NCI-H1092 treated with DMSO at 0.1 percent for 48 hours (cell line): ENCODE results near the gene HERC6.
"Not testable (repeated sequence)": the region's sequence is repeated elsewhere in the genome, so short reads cannot be mapped to it uniquely, and the experiment has no call there.

Experiments
- DNase-seq: peaks from one replicate; lab custom pipeline; 2025; lab: John Stamatoyannopoulos, UW

The HERC6 gene

DNA sequence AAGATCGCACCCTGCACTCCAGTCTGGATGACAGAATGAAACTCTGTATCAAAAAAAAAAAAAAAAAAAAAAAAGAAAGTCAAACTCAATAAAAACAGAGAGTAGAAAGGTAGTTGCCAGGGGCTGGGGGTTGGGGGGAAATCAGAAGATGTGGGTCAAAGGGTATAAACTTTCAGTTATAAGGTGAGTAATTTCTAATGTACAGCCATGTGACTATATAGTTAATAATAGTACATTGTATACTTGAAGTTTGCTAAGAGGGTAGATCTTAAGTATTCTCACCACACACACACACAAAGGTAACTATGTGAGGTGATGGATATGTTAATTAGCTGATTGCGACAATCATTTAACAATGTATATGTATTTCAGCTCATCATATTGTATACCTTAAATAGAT lies 11.5 kb downstream of the HERC6 start:
- DNase-seq = no peak

DNA sequence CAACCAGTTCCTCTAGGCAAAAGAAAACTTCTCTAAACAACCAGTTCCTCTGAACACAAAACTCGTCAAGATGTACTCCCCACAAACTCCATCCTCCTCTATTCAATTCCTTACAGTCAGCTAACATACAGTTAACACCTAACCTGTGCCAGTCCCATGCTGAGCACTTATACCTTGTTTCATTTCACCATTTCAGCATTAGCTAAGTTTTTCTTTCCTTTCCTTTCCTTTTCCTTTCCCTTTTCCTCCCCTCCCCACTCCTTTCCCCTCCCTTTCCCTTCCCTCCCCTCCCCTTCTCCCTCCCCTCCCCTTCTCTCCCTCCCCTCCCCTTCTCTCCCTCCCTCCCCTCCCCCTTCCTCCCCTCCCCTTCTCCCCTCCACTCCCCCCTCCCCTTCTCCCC lies 13.1 kb downstream of the HERC6 start:
- no peak for DNase-seq

DNA sequence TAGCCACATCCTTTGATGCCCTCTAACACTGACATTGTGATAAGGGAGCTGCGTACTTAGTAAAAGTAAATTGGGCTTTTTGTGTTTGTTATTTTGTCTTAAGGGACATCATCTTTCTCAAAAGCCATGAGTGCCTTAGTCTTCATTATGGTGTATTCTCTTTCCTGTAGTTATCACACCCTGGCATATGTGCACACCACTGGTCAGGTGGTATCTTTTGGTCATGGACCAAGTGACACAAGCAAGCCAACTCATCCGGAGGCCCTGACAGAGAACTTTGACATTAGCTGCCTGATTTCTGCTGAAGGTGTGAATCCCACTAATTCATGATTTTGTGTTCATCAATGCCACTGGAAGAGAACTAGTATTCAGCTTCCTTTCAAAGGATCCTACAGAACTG lies 18.0 kb downstream of the HERC6 start:
- DNase-seq = no peak

DNA sequence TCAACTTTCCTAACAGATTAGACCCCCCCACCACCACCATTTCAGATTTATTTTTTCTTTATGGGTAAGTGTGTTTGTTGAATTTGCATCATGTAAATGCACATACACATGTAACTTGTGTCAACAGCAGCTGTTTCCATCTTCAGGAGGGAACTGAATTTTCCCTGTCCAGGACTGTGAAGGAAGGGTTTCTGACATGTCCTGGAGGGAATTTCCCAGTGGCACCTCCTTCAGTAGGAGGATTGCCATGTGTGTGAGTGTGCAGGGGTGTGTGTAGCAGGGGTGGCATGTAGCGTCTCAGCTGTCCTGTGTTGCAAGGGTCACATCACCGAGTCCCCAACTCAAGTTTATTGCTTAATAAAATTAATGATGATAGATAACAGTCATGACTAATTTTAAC lies 19.7 kb downstream of the HERC6 start:
- no peak for DNase-seq

DNA sequence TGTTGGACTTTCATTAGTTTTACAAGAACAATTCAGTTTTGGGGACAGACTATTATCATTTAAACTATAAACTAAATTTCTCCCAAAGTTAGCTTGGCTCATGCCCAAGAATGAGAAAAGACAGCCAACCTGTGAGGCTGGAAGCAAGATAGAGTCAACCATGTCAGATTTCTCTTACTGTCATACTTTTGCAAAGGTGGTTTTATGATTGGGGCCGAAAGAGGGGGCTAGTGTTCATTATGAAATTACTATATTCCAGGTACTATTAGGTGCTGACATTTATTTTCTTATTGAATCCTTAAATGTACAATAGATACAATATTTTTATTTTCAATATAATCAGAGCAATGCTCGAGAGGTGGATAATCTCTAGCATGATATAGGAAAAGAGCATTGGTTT lies 30.6 kb downstream of the HERC6 start:
- DNase-seq = no peak

DNA sequence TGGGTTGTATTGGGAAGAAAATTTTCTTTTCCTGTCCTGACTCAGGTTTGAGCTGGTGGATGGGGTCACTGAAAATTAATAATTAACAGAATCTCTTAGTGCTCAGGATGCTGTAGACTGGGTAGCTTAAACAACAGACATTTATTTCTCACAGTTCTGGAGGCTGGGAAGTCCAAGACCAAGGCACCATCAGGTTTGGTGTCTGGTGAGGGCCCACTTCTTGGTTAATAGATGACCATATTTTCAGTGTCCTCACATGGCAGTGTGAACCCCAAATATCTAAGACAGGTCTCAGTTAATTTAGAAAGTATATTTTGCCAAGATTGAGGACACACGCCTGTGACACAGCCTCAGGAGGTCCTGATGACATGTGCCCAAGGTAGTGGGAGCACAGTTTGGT lies 31.1 kb downstream of the HERC6 start:
- no peak for DNase-seq

DNA sequence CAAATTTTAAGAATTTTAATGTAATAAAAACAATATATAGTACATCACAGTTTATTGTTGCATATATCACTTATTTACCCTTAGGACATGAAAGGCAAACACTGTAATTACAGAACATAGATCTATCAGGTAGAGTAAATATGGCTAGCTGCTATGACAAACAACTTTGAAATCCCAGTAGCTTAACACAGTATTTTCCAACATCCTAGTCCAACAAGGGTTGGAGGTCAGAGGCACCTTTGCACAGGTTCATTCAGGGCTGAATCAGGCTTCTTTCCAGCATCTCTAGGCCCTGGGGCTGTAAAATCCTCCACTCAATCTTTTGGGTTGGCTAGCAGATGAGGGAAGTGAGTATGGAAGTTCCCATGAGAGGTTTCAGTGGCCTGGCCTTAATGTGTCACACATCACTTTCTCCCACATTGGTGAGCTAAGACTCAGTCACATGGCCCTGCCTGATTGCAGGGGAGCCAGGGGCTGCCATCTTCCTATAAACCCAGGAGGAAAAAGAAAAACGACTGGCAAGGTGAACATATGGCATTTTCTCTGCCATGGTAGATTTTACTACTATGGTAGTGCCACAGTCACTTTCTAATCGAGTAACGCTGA lies 32.9 kb downstream of the HERC6 start:
- DNase-seq = no peak

DNA sequence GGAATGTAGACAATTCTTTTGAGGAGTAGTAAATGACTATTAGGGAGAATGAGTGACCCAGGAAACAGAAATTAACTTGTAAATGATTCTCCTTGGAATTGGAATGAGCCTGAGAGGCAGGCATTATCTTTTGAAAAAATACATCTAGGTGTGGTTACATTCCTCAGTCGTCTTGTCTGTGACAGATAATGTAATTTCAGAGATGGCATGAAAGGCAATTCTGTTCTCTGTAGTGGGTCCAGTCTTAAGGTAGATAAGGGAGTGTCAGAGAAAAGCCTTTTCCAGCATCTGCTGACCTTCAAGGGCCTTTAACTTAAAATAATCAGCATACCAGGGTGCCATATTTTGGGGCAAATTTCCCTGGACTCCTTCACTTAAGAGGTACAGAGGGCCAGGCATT lies 35.1 kb downstream of the HERC6 start:
- no peak for DNase-seq

DNA sequence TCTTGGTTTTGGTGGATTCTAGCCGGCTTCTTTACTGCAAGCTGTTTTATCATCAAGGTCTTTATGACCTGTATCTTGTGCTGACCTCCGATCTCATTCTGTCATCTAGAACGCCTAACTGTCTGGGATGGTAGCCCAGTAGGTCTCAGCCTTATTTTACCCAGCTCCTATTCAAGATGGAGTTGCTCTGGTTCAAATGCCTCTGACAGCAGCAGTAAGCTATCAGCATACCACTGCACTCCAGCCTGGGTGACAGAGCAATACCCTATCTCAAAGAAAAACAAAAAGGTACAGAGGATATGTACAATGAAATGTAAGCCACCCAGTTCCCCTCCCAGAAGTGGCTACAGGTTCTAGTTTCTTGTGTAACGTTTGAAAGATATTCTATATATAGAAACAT lies 36.1 kb downstream of the HERC6 start:
- no peak for DNase-seq

DNA sequence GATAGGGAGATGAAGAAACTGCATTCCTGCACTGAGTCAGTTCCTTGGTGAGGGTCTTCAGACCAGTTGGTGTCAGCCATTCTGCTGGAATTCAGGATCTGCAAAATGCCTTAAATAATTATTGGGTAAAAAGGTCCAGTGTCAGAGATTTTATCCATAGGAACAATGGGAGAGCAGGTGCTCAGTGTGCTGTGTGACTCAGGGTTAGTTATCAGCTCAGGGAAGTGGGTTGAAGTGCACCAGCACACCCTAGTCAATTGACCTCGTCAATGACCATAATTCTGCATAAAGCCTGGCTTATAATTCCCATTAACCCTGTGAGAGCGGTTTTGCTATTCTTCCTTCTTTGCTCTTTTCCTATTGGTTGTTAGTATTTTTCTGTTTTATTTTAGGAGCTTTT lies 37.3 kb downstream of the HERC6 start:
- no peak for DNase-seq

DNA sequence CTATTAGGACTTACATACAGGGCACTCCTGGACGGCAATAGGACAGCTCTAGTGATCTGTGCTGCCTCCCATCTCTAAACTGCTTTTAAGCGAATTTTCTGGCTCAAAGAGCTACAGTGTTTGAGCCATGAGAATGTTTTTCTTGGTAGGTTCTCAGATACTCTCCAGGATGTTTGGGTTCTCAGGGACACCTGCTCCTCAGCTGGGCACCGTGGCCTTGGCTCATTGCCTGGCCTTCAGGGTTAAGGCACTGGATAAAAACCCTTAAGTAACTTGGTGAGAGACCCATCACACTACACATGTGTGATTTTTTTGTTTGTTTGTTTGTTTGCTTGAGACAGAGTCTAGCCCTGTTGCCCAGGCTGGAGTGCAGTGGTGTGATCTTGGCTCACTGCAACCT lies 39.8 kb downstream of the HERC6 start:
- DNase-seq = no peak

DNA sequence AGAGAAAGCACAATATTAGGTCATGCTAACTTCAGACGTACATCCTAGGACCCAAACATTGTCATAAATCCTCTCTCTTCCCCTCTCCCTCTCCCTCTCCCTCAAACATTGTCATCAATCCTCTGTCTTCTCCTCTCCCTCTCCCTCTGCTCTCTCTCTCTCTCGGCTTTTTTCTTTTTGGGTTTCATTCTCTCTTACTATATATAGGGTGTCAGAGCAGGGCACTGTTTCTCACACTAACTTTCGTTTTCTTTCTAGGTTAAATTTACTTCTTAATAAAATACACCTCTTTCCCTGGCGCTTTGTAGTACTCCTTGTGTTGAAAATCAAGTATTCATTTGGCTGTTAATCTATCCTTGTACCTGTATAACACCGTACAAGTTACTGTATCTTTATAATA lies 41.2 kb downstream of the HERC6 start:
- DNase-seq = no peak

DNA sequence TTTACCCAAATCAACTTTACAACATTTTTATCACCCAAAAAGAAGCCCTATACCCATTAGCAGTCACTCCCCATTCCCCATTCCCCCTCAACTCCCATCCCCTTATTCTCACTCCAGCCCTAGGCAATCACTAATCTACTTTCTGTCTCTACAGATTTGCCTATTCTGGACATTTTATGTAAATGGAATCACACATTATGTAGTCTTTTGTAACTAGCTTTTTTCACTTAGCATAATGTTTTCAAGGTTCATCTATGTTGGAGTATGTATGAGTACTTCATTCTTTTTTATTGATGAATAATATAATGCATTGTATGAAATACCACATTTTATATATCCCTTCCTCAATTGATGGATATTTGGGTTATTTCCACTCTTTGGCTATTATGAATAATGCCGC lies 42.2 kb downstream of the HERC6 start:
- DNase-seq = no peak

DNA sequence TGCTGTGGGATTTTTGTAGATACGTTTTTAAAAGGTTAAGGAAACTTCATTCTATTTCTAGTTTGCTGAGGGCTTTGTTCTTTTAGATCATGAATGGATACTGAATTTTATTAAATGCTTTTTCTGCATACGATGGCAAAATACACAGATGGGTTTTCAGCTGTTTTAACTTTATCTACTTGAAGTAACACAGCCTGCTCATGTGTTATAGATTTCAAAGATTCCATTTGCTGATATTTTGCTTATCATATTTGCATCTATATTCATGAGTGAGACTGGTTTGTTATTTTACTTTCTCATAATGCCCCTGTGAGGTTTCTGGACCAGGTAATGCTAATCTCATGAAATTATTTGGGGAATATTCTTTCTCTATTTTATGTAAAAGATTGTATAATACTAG lies 43.8 kb downstream of the HERC6 start:
- DNase-seq = no peak

DNA sequence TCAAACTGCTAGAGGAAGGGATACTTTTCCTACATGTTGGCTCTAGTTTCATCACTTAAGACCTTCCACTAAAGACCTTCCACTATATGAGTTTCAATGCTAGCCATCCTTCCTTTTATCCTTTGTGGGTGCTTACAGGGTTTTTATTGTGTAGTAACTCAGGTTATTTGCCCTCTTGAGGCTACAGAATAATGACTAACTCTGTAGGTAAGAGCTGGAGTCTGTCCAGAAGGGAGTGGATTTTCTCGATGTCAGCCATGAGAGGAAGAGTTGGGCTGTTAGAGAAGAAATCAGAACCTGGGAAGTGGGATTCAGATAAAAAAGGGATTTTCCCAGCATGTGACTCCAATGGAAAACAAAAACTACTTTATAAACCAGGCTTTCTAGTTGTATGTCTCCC lies 50.7 kb downstream of the HERC6 start:
- DNase-seq = no peak

DNA sequence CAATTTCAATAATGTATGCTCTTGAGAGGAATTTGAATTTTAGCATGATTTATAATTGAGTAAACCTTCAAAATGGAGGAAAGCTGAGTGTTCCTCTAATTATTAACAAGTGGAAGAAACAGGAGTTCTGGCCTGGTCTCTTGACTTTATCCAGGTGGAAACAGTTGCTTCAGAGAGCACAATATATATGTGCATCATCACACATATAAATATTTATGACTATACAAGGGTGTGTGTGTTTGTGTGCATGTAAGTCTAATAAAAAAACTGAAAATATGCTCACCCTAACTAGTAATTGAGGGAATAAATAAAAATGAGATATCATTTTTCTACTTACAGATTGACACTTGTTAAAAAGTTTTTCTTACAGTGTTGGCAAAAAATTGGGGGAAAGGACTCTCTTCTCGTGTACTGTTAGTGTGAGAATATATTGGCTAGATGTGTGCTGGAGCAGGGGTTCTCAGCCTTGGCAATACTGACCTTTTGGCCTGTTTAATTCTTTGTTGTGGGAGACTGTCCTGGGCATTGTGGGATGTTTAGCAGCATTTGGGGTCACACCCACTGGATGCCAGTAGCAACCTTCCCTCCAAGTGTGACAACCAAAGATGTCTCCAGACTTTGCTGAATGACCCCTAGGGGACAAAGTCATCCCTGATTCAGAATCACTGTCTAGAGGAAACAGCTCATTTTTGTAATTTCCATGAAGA lies 57.5 kb downstream of the HERC6 start:
- no peak for DNase-seq

DNA sequence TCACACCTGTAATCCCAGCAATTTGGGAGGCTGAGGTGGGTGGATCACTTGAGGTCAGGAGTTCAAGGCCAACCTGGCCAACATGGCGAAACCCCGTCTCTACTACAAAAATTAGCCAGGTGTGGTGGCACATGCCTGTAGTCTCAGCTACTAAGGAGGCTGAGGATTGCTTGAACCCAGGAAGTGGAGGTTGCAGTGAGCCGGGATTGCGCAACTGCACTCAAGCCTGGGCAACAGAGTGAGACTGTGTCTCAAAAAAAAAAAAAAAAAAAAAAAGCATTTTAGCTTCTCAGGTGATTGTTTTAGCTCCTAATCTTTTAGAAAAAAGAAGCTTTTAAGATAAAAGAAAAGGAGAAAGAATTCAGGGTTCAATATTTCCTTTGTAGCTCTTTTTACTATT lies 59.2 kb downstream of the HERC6 start:
- DNase-seq = not testable (repeated sequence)

DNA sequence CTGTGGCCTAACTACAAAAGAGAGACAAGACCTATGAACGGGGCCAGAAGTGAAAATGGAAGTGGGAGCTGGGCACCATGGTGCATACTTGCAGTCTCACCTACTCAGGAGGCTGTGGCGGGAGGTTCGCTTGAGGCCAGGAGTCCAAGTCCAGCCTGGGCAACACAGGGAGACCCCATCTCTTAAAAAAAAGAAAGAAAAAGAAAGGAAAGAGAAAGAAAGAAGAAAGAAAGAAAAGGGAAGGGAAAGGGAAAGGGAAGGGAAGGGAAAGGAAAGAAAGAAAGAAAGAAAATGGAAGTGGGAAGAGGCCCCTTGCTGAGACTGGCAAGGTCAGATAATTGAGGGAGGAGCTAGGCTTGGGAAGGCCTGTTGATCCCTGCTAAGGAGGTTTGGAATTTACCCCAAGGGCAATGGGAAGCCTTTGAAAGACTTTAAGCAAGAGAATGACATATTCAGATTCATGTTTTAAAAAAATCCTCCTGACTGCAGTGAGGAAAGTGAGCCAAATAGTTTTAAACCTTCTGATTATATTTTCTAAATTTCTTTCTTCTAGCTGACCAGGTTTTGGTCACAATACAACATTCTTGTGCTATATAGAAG lies 60.6 kb downstream of the HERC6 start:
- DNase-seq = no peak

DNA sequence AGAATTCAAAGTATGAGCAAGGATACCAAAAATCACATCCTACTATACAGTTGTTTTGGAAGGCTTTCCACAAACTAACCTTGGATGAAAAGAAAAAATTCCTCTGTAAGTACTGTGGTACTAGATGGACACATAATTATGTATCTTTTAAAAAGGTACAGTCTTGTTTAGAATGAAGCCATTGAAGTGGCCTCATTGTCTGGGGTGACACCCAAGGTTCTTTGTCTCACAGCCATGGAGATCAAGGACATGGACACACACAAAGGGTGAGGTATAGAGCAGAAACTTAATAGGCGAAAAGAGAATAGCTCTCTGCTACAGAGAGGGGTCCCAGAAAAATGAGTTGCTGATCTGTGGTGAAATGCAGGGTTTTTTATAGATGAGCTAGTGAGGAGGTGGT lies 61.5 kb downstream of the HERC6 start:
- no peak for DNase-seq

DNA sequence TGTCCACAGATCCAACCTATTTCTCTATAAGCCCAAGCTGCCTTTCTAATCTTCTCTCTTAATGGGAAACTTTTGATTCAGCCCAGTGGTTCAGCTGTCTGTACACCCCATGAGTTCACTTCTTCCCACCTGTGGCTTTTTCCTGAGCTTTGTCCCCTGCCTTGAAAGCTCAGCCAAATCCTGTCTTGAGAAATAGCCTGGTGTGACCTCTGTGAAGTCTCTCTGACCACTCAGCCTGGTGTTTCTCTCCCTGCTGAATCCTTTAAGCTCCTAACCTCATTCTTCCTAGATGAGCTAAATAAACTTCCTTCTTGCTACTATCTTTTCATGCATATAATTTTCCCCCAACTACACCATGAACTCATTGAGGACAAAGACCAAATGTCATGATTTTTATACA lies 63.0 kb downstream of the HERC6 start:
- no peak for DNase-seq

DNA sequence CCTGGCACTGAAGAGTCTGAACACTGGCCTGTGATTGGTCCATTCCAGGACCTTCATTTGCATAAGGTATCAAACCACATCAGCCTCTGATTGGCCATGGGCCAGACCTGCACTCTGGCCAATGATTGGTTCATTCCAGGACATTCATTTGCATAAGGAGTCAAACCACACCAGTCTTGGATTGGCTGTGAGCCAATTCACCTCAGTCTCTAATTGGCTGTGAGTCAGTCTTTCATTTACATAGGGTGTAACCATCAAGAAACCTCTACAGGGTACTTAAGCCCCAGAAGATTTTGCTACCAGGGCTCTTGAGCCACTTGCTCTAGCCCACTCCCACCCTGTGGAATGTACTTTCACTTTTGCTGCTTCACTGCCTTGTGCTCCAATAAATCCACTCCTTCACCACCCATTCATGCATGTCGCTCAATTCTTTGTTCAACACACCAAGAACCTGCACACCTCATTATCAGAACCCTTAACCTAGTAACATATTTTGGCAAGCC lies 64.1 kb downstream of the HERC6 start:
- no peak for DNase-seq

DNA sequence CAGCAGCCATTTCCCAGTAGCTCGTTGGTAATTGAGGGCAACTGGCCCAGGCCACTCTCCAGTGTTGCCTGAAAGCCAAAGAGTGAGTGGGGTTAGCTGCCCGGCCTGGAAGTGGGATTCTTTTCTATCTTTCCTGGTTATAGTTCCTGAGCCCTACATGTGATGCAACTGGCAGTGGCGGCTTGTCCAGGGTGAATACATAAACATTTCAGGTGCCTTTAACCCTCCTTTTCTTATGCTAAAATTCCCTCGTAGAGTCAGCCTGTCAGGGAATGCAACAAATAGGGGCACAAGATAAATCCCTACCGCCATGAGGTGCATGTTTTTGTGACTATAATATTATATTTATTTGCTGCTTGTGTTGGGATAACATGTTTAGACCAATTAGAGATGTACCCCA lies 64.8 kb downstream of the HERC6 start:
- no peak for DNase-seq

DNA sequence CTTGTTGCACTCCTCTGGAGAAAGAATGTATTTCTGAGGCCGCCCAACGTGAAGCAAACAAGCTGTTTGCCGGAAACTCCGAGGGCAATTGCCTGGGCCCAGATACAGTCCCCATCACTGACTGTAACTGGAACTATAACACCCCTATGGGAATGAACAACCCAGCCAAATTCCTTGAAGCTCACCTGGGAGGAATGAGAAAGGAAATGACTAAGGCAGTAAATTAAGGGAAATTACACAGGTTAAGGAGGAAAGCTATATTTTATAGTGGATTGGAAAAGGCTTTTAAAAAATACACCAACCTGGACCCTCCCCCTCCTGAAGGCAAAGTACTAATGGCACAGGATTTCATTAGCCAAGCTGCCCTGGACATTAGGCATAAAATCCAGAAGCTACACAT lies 66.6 kb downstream of the HERC6 start:
- no peak for DNase-seq

DNA sequence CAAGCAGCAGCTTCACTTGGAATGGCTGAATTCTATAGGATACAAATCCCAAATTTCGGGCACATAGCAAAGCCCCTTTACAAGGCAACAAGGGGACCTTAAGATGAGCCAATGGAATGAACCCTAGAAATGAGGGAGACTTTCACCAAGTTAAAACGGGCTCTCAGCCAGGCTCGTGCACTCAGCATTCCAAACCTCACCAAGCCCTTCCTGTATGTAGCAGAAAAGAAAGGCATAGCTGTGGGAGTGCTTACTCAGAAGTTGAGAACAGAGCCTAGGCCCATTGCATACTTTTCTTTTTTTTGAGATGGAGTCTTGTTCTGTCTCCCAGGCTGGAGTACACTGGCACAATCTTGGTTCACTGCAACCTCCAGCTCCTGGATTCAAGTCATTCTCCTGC lies 67.5 kb downstream of the HERC6 start:
- no peak for DNase-seq
